Nephron (organoid): ENCODE measurements around the gene DNMT3A.
A peak's percentile ranks its signal among the peaks of the same experiment; 100 is the strongest.

ENCODE experiments used
- H3K27ac Mint-ChIP-seq, 3 experiments: 2 replicates each; pipeline ENCODE4 v1.8.0; 2020; ENCODE audit warnings: mixed read lengths in 3 of 3, mild to moderate bottlenecking in 2 of 3, moderate library complexity in 1 of 3
- H3K27me3 Mint-ChIP-seq: 2 replicates; pipeline ENCODE4 v1.8.0; 2021; ENCODE audit warnings: low read depth, mild to moderate bottlenecking, moderate library complexity, mixed read lengths
- H3K36me3 Mint-ChIP-seq: 2 replicates; pipeline ENCODE4 v1.8.0; 2020; ENCODE audit warnings: low read depth, mixed read lengths
- H3K4me1 Mint-ChIP-seq: 2 replicates; pipeline ENCODE4 v1.8.0; 2020; ENCODE audit warnings: mixed read lengths
- H3K4me3 Mint-ChIP-seq, 3 experiments: 2 replicates each; pipeline ENCODE4 v1.8.0; 2020; ENCODE audit warnings: mild to moderate bottlenecking in 3 of 3, mixed read lengths in 3 of 3, moderate library complexity in 2 of 3
- H3K9me3 Mint-ChIP-seq: 2 replicates; pipeline ENCODE4 v1.8.0; 2020; ENCODE audit warnings: mixed read lengths
- TF ChIP-seq, protein P1 (sequence below), 3 experiments: fragments of 200-600 bp; sonication (generic); IDR thresholded peaks; one replicate each; pipeline ENCODE4 v1.5.0; 2021; ENCODE audit warnings: antibody characterized with exemption in 3 of 3; ENCODE audit not compliant: unreplicated experiment in 3 of 3

Gene DNMT3A

DNA sequence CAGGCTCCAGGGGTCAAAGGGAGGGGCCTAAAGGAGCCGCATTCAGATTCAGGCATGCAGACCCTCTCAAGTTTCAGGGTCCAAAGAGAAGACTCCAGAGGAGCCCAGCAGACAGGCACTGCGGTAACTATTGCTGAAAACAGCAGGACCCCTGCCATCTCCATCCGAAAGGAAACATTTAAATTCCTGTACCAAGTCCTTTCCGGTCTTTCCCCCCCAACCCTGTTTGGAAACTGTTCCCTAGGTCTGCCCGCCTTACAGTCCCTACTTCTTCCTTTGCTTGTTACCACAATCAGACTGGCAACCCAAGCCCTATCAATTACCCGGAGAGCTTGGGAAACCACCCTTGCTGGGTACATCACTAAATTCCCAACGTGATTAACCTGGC is 82.0 kb downstream of the DNMT3A start:
- TF ChIP-seq, protein P1, sequence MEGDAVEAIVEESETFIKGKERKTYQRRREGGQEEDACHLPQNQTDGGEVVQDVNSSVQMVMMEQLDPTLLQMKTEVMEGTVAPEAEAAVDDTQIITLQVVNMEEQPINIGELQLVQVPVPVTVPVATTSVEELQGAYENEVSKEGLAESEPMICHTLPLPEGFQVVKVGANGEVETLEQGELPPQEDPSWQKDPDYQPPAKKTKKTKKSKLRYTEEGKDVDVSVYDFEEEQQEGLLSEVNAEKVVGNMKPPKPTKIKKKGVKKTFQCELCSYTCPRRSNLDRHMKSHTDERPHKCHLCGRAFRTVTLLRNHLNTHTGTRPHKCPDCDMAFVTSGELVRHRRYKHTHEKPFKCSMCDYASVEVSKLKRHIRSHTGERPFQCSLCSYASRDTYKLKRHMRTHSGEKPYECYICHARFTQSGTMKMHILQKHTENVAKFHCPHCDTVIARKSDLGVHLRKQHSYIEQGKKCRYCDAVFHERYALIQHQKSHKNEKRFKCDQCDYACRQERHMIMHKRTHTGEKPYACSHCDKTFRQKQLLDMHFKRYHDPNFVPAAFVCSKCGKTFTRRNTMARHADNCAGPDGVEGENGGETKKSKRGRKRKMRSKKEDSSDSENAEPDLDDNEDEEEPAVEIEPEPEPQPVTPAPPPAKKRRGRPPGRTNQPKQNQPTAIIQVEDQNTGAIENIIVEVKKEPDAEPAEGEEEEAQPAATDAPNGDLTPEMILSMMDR (IDR thresholded peaks at IDR 0.05; ENCODE audit: unreplicated experiment in 3 of 3): no peak
- Mint-ChIP-seq H3K4me1 (peaks cover 57% of the 10 kb centered on the region), H3K36me3 (peaks cover 39% of the 10 kb centered on the region), H3K27me3 (no peaks in the 10 kb centered on the region), H3K4me3 (no peak overlapping the region), H3K9me3 (no peaks in the 10 kb centered on the region), H3K27ac (peak overlapping the region in 2 of 3 experiments; percentile 8 to 46)

DNA sequence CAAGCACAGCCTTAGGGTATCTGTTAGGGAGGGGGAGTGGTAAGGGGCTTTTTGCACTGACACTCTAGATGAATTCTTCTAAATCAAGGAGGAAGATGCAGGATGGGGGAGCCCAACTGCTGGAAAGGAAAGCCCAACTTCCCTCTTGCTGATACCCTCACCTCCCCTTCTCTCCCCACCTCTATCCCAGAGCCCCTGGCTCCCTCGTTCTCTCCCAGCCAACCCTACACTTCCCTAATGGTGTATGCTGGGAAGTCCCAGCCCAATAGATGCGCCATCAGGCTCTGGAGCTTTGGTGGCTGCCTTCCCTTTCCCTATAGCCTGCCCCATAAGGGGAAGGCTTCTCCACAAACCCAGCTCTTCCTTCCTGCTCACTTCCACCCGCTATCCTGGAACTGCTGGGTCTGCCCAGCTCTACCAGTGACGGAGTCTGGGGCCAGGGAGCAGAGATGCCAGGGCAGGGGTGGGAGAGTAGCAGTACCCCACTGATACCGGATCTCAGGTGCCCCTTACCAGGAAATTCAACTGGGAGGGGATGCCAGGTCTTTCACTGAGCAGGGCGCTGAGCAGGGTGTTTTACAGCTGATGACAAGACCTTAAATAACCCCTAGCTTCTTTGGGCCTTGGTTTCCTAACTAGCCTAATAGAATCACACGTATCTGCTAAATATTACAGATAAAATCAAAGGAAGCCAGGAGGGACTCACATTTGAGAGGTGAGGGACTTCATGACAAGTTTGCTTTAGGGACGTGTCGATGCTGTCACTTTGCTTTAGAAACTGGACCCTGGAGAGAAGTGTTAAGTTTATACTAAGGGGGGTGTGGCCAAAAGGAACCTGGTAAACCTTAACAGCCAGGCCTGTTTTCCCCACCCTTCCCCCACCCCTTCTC is 82.6 kb downstream of the DNMT3A start:
- Mint-ChIP-seq H3K27ac (peak overlapping the region in 1 of 3 experiments; percentile 53), H3K4me1 (peaks cover 61% of the 10 kb centered on the region), H3K27me3 (no peaks in the 10 kb centered on the region), H3K4me3 (no peak overlapping the region), H3K9me3 (no peaks in the 10 kb centered on the region), H3K36me3 (peaks cover 44% of the 10 kb centered on the region)
- TF ChIP-seq, protein P1 (IDR thresholded peaks at IDR 0.05; ENCODE audit: unreplicated experiment in 3 of 3): no peak

DNA sequence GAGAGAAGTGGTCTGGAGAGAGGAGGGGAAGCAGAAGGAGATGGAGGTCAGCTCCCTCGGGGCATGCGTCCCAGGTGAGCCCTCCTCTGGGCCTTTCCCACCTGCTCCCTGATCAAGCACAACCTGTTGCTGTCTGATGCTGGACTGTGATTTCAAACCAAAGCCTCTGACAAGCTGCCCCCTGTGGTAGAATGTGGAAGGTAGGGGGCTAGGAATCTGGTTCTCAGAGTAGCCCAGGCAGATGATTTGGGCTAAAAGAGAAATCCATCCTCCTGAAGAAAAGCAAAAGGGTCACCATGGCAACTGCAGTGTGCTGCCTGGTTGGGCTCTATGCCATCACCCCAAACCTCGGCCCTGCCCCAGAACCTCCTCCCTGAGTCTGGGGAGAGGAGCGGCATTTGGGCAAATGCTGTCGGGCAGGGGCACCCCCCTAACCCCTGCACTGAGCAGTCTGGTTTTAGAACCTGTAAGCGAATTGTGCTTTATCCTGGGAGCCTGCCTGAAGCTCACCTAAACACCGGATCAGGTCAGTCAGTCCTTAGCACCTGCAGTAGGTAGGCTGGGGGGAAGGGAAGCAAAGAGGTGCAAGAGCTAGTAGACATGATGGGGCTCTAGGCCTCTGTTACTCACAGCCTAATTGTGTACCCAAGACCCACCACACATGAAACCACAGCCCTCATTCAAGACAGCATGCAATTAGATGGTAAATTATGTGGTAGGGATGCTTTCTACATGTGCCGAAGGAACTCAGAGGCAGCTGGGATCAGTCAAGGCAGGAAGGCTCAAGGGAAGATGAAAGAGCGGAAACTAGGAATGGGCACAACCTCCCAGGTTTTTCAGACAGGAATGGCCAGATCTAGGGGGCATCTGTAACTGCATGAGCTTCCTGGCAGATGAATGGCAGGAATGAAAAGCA is 83.5 kb downstream of the DNMT3A start:
- H3K27ac Mint-ChIP-seq: peak overlapping the region; percentile 5 to 53 (median 33)
- H3K36me3 Mint-ChIP-seq: peaks cover 48% of the 10 kb centered on the region
- H3K4me3 Mint-ChIP-seq: no peak overlapping the region
- TF ChIP-seq, protein P1 (IDR thresholded peaks at IDR 0.05; ENCODE audit: unreplicated experiment in 3 of 3): no peak
- H3K9me3 Mint-ChIP-seq: no peaks in the 10 kb centered on the region
- H3K4me1 Mint-ChIP-seq: peaks cover 61% of the 10 kb centered on the region
- H3K27me3 Mint-ChIP-seq: no peaks in the 10 kb centered on the region

DNA sequence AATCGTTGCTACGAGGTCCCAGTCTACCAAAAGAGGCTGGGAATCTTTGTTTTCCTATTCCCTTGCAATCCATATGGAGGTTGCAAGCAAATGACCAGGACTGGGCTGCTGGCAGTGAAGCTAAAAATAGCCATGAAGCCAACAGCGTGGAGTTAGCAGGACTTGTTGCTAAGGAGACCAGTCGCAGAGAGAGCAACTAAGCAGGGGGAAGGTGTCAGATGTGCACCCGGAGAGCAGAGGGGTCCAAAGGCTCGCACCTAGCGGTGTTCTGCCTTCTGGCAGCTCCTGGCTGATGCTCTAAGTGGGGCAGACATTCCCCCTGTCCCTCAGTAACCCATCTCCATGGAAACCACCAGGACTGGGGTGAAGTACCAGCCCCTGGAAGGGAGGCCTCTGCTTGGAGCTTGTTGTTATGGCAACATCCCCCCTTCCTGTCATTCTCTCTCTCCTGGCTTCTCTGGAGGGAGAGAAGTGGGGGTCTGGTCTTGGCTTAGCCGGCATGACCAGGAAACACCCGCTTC is 84.6 kb downstream of the DNMT3A start:
- H3K36me3 Mint-ChIP-seq: peaks cover 43% of the 10 kb centered on the region
- H3K9me3 Mint-ChIP-seq: no peaks in the 10 kb centered on the region
- TF ChIP-seq, protein P1 (IDR thresholded peaks at IDR 0.05; ENCODE audit: unreplicated experiment in 3 of 3): no peak
- H3K27me3 Mint-ChIP-seq: no peaks in the 10 kb centered on the region
- peaks cover 63% of the 10 kb centered on the region for H3K4me1 Mint-ChIP-seq
- H3K27ac Mint-ChIP-seq: peak overlapping the region; percentile 33 to 99 (median 56)
- peak overlapping the region in 1 of 3 experiments; percentile 28 for H3K4me3 Mint-ChIP-seq

DNA sequence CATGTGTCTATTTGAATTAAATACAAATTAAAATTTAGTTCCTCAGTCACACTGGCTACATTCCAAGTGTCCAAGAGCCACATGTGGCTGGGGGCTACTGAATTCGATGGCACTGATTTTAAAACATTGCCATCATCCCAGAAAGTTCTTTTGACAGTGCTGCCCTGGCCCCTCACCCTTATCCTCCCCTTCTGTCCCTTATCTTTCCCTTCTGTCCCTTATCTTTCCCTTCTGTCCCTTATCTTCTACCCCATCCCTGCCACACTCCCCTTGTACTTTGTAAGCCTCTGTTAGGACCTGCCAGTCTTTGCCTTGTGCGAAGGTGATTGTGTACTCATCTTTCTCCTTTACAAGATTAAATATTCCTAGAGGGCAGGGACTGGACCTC is 85.2 kb downstream of the DNMT3A start:
- TF ChIP-seq, protein P1 (IDR thresholded peaks at IDR 0.05; ENCODE audit: unreplicated experiment in 3 of 3): no peak
- H3K4me1 Mint-ChIP-seq: peaks cover 61% of the 10 kb centered on the region
- H3K36me3 Mint-ChIP-seq: peaks cover 42% of the 10 kb centered on the region
- peak overlapping the region; percentile 33 to 99 (median 56) for H3K27ac Mint-ChIP-seq
- no peaks in the 10 kb centered on the region for H3K27me3 Mint-ChIP-seq
- H3K9me3 Mint-ChIP-seq: no peaks in the 10 kb centered on the region
- H3K4me3 Mint-ChIP-seq: peak overlapping the region in 2 of 3 experiments; percentile 8 to 28
